WTC11 (cell line): ENCODE measurements around the gene PEX7.

Source experiments
- CTCF ChIP-seq: fragments of 200-600 bp; IDR thresholded peaks from 2 replicates; pipeline ENCODE4 v1.8.0; 2022; ENCODE audit warnings: antibody characterized with exemption
- ETV6 ChIP-seq: sonication (generic); formaldehyde crosslinking; IDR thresholded peaks from 2 replicates; pipeline ENCODE4 v1.8.1; 2022; ENCODE audit warnings: mild to moderate bottlenecking, missing genetic modification reagents

- no peak for TF ChIP-seq CTCF
- TF ChIP-seq ETV6 (CRISPR knock-in tag) = no peak
Observed at GRCh38 chr6:136801581-136801980, 20.8 kb upstream of the PEX7 start.
